GM12891 (cell line): ENCODE measurements around the gene AP2A2.

Source experiments
- POLR2A ChIP-seq: IDR thresholded peaks from 2 replicates; pipeline ENCODE4 v1.6.1; 2011; ENCODE audit warnings: low read depth, low read length, control low read depth
- POLR2AphosphoS5 ChIP-seq: IDR thresholded peaks from 2 replicates; pipeline ENCODE4 v1.6.1; 2011; ENCODE audit warnings: low read depth, low read length, control low read depth
- SPI1 ChIP-seq: IDR thresholded peaks from 2 replicates; pipeline ENCODE4 v1.6.1; 2011; ENCODE audit warnings: low read depth, low read length, control low read depth
- TAF1 ChIP-seq: IDR thresholded peaks from 2 replicates; pipeline ENCODE4 v1.6.1; 2011; ENCODE audit warnings: low read depth, low read length, control low read depth

DNA sequence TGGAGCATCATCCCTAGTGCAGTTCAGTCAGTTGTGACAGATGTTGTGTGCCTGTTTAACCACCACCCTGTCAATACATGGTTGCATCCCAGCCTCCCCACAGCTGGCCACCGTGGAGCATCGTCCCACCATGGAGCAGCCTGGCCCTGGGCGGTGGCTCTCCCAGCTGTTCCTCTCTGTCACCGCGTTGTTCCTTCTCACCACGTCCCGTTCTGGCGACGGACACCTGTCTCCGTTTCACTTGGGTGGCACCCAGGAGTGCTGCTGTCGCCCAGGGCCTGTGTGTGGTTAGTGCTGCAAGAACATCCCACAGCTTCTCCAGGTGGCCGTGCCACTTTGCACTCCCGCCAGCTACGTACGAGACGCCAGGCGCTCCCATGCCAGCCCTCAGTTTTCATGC is 84.3 kb downstream of the AP2A2 start:
- TF ChIP-seq POLR2AphosphoS5: no peak
- TF ChIP-seq POLR2A: no peak
- TF ChIP-seq TAF1: no peak
- no peak for TF ChIP-seq SPI1
